ENCODE results near the gene IARS1. TPM values are rescaled to one million over a fixed set of nuclear protein-coding genes. Genes with fewer than 3 reads are reported as not detected.

IARS1 gene
- polyA plus RNA-seq, 3 donors, result 7.1 to 24.2 (median 22.8) TPM

- no peak overlapping the region for H2AFZ ChIP-seq (ENCODE audit: insufficient read depth, low read depth, low read length, poor library complexity, severe bottlenecking)
- H3K27ac Mint-ChIP-seq, result no peak overlapping the region
- no peak overlapping the region for H3K9ac ChIP-seq (ENCODE audit: insufficient read depth, low read length, poor library complexity, severe bottlenecking)
- H3K9me3 Mint-ChIP-seq, result no peaks in the 10 kb centered on the region
- H3K27me3 Mint-ChIP-seq (ENCODE audit: low read depth in 3 of 3), result no peaks in the 10 kb centered on the region
- H3K9me3 ChIP-seq (replicated peaks in 1 of 2; ENCODE audit: control insufficient read depth in 1 of 2, insufficient read depth in 1 of 2, low read length in 2 of 2), result no peaks in the 10 kb centered on the region
- peaks cover 15% of the 10 kb centered on the region for H3K4me1 Mint-ChIP-seq
- 100% methylated on average over 1 of the region's 1 CpG for WGBS (ENCODE audit: insufficient coverage)
- no peak overlapping the region for H3K4me3 Mint-ChIP-seq
- H4K20me1 ChIP-seq (ENCODE audit: insufficient read depth, low read length), result no peaks in the 10 kb centered on the region
- peaks cover 73 to 86% of the 10 kb centered on the region in 2 donors for H3K36me3 Mint-ChIP-seq
- TF ChIP-seq CTCF (IDR thresholded peaks at IDR 0.05), result no peak
- intact Hi-C loops (cut with micrococcal nuclease), result no loop called here
- no peak for DNase-seq
- no peaks in the 10 kb centered on the region for H3K79me2 ChIP-seq (ENCODE audit: insufficient read depth, low read length)
- H3K4me1 ChIP-seq (ENCODE audit: control insufficient read depth in 1 of 2, insufficient read depth in 2 of 2, low read length in 2 of 2), result peaks cover 0 to 10% of the 10 kb centered on the region in 2 donors
- peaks cover 78 to 96% of the 10 kb centered on the region in 2 donors for H3K36me3 ChIP-seq (replicated peaks in 1 of 2; ENCODE audit: control insufficient read depth in 1 of 2, insufficient read depth in 2 of 2, low read length in 2 of 2)
- H3K27me3 ChIP-seq (ENCODE audit: control insufficient read depth in 2 of 2, insufficient read depth in 2 of 2, low read length in 2 of 2), result no peaks in the 10 kb centered on the region
- H3K4me2 ChIP-seq (replicated peaks; ENCODE audit: extremely low read depth, low read length, poor library complexity, severe bottlenecking), result no peak overlapping the region
- H3K27ac ChIP-seq (ENCODE audit: low read depth in 1 of 2, low read length in 2 of 2), result no peak overlapping the region
- H3K4me3 ChIP-seq (replicated peaks in 1 of 3; ENCODE audit: low read depth in 2 of 3, low read length in 3 of 3), result no peak overlapping the region
These were observed 14.2 kb downstream of the IARS1 start for GRCh38 chr9:92279302-92279701.

GRCh38 chr9:92278110-92278509 is 15.4 kb downstream of the IARS1 start:
- Histone ChIP-seq H3K4me1 (ENCODE audit: control insufficient read depth in 1 of 2, insufficient read depth in 2 of 2, low read length in 2 of 2) (peaks cover 0 to 10% of the 10 kb centered on the region in 2 donors), H3K27me3 (ENCODE audit: control insufficient read depth in 2 of 2, insufficient read depth in 2 of 2, low read length in 2 of 2) (no peaks in the 10 kb centered on the region), H3K4me2 (replicated peaks; ENCODE audit: extremely low read depth, low read length, poor library complexity, severe bottlenecking) (no peak overlapping the region), H3K27ac (ENCODE audit: low read depth in 1 of 2, low read length in 2 of 2) (no peak overlapping the region), H3K9ac (ENCODE audit: insufficient read depth, low read length, poor library complexity, severe bottlenecking) (no peak overlapping the region), H3K4me3 (replicated peaks in 1 of 3; ENCODE audit: low read depth in 2 of 3, low read length in 3 of 3) (no peak overlapping the region), H2AFZ (ENCODE audit: insufficient read depth, low read depth, low read length, poor library complexity, severe bottlenecking) (no peak overlapping the region), H4K20me1 (ENCODE audit: insufficient read depth, low read length) (no peaks in the 10 kb centered on the region), H3K79me2 (ENCODE audit: insufficient read depth, low read length) (no peaks in the 10 kb centered on the region), H3K9me3 (replicated peaks in 1 of 2; ENCODE audit: control insufficient read depth in 1 of 2, insufficient read depth in 1 of 2, low read length in 2 of 2) (no peaks in the 10 kb centered on the region), H3K36me3 (replicated peaks in 1 of 2; ENCODE audit: control insufficient read depth in 1 of 2, insufficient read depth in 2 of 2, low read length in 2 of 2) (peaks cover 82 to 98% of the 10 kb centered on the region in 2 donors)
- WGBS (ENCODE audit: insufficient coverage), result 100% methylated on average over 2 of the region's 2 CpGs
- intact Hi-C loops (cut with micrococcal nuclease), result no loop called here
- TF ChIP-seq CTCF (IDR thresholded peaks at IDR 0.05), result no peak
- Mint-ChIP-seq H3K4me3 (no peak overlapping the region), H3K27ac (no peak overlapping the region), H3K27me3 (ENCODE audit: low read depth in 3 of 3) (no peaks in the 10 kb centered on the region), H3K4me1 (peaks cover 15% of the 10 kb centered on the region), H3K9me3 (no peaks in the 10 kb centered on the region), H3K36me3 (peaks cover 80 to 88% of the 10 kb centered on the region in 2 donors)
- DNase-seq, result no peak
